Measurements from ENCODE around the gene OGT. TPM values are rescaled to one million over a fixed set of nuclear protein-coding genes. Genes with fewer than 3 reads are reported as not detected.
"Not testable (repeated sequence)": the region's sequence is repeated elsewhere in the genome, so short reads cannot be mapped to it uniquely, and the experiment has no call there.

OGT gene
- total and polyA plus RNA-seq, 2 experiments from 2014 or later, result 37.3 to 159 TPM

GRCh38 chrX:71579136-71579989 lies 46.5 kb downstream of the OGT start:
- H3K4me1 ChIP-seq (ENCODE audit: low read depth), result no peaks in the 10 kb centered on the region
- peaks cover 10% of the 10 kb centered on the region for H3K36me3 ChIP-seq
- no peaks in the 10 kb centered on the region for H3K9me3 ChIP-seq (ENCODE audit: low read depth)
- TF ChIP-seq, protein P1, sequence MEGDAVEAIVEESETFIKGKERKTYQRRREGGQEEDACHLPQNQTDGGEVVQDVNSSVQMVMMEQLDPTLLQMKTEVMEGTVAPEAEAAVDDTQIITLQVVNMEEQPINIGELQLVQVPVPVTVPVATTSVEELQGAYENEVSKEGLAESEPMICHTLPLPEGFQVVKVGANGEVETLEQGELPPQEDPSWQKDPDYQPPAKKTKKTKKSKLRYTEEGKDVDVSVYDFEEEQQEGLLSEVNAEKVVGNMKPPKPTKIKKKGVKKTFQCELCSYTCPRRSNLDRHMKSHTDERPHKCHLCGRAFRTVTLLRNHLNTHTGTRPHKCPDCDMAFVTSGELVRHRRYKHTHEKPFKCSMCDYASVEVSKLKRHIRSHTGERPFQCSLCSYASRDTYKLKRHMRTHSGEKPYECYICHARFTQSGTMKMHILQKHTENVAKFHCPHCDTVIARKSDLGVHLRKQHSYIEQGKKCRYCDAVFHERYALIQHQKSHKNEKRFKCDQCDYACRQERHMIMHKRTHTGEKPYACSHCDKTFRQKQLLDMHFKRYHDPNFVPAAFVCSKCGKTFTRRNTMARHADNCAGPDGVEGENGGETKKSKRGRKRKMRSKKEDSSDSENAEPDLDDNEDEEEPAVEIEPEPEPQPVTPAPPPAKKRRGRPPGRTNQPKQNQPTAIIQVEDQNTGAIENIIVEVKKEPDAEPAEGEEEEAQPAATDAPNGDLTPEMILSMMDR (IDR thresholded peaks at IDR 0.05; ENCODE audit: low read depth, low read length), result no peak
- no peak for DNase-seq (ENCODE audit: low read depth in 1 of 2, low spot score in 1 of 2)
- no peak overlapping the region for H3K4me3 ChIP-seq
- H3K27me3 ChIP-seq, result no peaks in the 10 kb centered on the region
- peak overlapping the region; percentile 17 for H3K27ac ChIP-seq

- Histone ChIP-seq H3K9me3 (ENCODE audit: low read depth) (no peaks in the 10 kb centered on the region), H3K36me3 (peaks cover 7% of the 10 kb centered on the region), H3K4me3 (no peak overlapping the region), H3K27me3 (no peaks in the 10 kb centered on the region), H3K27ac (peak overlapping the region; percentile 17), H3K4me1 (ENCODE audit: low read depth) (no peaks in the 10 kb centered on the region)
- TF ChIP-seq, protein P1 (IDR thresholded peaks at IDR 0.05; ENCODE audit: low read depth, low read length), result no peak
- DNase-seq (ENCODE audit: low read depth in 1 of 2, low spot score in 1 of 2), result no peak
These were observed 47.1 kb downstream of the OGT start for GRCh38 chrX:71579990-71580380.

- Histone ChIP-seq H3K36me3 (no peaks in the 10 kb centered on the region), H3K9me3 (ENCODE audit: low read depth) (no peaks in the 10 kb centered on the region), H3K27ac (peak overlapping the region; percentile 78), H3K27me3 (no peaks in the 10 kb centered on the region), H3K4me3 (no peak overlapping the region), H3K4me1 (ENCODE audit: low read depth) (no peaks in the 10 kb centered on the region)
- TF ChIP-seq, protein P1 (IDR thresholded peaks at IDR 0.05; ENCODE audit: low read depth, low read length), result no peak
- DNase-seq (ENCODE audit: low read depth in 1 of 2, low spot score in 1 of 2), result peak in 1 of 2 donors; percentile 16
These were observed 48.3 kb downstream of the OGT start for GRCh38 chrX:71581210-71581609.

DNA sequence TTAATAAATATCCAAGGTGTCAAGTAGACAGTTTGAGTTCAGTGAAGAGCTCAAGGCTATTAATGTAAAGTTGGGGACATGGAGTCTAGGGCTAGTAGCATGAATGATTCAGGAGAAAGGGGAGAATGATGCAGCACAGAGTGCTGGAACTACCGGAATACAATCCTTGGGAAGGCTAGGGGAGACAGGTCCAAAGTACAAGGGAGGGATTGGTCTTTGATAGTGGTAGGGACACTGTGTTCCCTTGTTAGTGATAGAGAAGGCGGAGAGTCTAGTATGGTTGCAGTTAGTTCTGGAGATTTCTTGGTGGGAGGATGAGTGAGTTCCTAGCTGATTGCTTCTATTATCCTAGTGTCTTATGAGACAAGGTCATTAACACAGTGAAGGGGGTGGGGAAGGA lies 54.0 kb downstream of the OGT start:
- Histone ChIP-seq H3K27me3 (no peaks in the 10 kb centered on the region), H3K4me1 (ENCODE audit: low read depth) (no peaks in the 10 kb centered on the region), H3K36me3 (no peaks in the 10 kb centered on the region), H3K9me3 (ENCODE audit: low read depth) (no peaks in the 10 kb centered on the region), H3K27ac (no peak overlapping the region), H3K4me3 (no peak overlapping the region)
- TF ChIP-seq, protein P1 (IDR thresholded peaks at IDR 0.05; ENCODE audit: low read depth, low read length), result no peak
- DNase-seq (ENCODE audit: low read depth in 1 of 2, low spot score in 1 of 2), result no peak

DNA sequence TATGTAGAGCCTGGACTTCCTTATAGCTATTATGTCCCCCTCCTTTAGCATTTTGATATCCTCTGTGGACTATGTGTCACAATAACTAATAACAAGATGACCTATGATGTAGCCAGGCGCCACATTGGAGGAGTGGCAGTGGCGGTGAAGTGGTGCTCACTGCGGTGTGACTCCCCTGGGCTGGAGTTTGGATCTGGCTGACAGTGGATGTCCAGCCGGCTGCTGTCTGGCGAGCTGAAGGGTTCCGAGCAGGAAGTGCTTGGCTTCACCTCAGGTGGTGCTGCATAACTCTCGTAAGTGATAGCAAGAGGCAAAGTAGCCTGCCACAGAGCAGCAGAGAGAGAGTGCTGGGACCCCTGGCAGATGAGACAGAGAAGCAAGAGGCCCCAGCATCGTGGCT lies 60.3 kb downstream of the OGT start:
- not testable (repeated sequence) for H3K27me3 ChIP-seq; H3K27ac ChIP-seq; H3K36me3 ChIP-seq; H3K9me3 ChIP-seq (ENCODE audit: low read depth); H3K4me1 ChIP-seq (ENCODE audit: low read depth); DNase-seq (ENCODE audit: low read depth in 1 of 2, low spot score in 1 of 2); H3K4me3 ChIP-seq

- TF ChIP-seq, protein P1 (IDR thresholded peaks at IDR 0.05; ENCODE audit: low read depth, low read length), result no peak
- no peaks in the 10 kb centered on the region for H3K36me3 ChIP-seq
- no peaks in the 10 kb centered on the region for H3K9me3 ChIP-seq (ENCODE audit: low read depth)
- no peaks in the 10 kb centered on the region for H3K27me3 ChIP-seq
- H3K27ac ChIP-seq, result no peak overlapping the region
- no peaks in the 10 kb centered on the region for H3K4me1 ChIP-seq (ENCODE audit: low read depth)
- no peak for DNase-seq (ENCODE audit: low read depth in 1 of 2, low spot score in 1 of 2)
- H3K4me3 ChIP-seq, result no peak overlapping the region
These were observed 67.1 kb downstream of the OGT start for GRCh38 chrX:71599965-71600364.

All from cardiac muscle cell (in vitro differentiated cells and primary cell).